Activated CD4-positive, alpha-beta T cell treated with anti-CD3 and anti-CD28 coated beads, Interleukin-2, Interleukin-6, amounts not matched to agents 100 ng/mL and 50 ng/mL, durations not matched to agents 16 hours and 8 hours (primary cell): ENCODE data around the gene SASS6.

Experiments used
- DNase-seq: peaks from one replicate; pipeline ENCODE4 v3.0.0-alpha.2; 2020

Gene SASS6, protein sequence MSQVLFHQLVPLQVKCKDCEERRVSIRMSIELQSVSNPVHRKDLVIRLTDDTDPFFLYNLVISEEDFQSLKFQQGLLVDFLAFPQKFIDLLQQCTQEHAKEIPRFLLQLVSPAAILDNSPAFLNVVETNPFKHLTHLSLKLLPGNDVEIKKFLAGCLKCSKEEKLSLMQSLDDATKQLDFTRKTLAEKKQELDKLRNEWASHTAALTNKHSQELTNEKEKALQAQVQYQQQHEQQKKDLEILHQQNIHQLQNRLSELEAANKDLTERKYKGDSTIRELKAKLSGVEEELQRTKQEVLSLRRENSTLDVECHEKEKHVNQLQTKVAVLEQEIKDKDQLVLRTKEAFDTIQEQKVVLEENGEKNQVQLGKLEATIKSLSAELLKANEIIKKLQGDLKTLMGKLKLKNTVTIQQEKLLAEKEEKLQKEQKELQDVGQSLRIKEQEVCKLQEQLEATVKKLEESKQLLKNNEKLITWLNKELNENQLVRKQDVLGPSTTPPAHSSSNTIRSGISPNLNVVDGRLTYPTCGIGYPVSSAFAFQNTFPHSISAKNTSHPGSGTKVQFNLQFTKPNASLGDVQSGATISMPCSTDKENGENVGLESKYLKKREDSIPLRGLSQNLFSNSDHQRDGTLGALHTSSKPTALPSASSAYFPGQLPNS

DNA sequence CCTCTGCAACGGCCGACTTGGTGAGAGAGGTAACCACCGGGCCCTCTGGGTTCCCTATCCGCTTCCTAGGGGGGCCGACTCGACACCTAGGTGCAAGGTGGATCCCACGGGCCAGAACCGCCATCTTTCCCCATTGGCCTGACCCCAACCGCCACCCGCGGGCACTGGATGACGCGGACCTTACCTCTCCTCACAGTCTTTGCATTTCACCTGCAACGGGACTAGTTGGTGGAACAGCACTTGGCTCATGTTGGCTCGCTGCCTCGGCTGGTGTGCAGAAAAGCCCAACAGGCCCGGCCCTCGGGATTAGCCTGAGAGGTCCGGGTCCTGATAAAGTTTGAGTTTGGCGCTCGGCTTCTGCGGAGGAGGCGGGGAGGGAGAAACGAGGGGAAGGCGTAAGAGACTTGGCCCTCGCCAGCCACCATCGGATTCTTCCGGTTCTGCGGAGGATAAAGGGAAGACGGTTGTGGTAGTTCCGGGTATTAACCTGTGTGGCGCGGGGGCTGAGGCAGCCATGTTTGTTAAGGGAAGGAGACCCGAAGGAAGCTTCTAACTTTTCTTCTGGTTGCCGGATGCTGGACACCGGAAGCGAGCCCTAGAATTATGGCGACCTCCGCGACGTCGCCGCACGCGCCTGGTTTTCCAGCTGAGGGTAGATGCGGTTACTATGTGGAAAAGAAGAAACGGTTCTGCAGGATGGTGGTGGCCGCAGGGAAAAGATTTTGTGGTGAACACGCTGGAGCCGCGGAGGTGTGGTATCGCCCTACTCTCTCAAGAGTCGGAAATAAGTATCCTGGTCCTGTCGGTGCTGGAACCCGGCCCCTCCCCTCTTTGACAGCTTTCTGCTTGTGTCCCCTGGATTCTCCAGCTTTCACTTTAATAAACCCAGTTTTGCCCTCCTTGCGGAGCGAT, at the start of gene SASS6, which contains the start of gene TRMT13:
TSS of gene SASS6 (minus strand) at position 365 of the 912 bp plus-strand sequence. CDS start at position 249, 116 bp downstream.
TSS of gene TRMT13 (plus strand) at position 598 of the 912 bp plus-strand sequence. CDS start at position 604, 6 bp downstream.
- DNase-seq, result peak; percentile 97

DNA sequence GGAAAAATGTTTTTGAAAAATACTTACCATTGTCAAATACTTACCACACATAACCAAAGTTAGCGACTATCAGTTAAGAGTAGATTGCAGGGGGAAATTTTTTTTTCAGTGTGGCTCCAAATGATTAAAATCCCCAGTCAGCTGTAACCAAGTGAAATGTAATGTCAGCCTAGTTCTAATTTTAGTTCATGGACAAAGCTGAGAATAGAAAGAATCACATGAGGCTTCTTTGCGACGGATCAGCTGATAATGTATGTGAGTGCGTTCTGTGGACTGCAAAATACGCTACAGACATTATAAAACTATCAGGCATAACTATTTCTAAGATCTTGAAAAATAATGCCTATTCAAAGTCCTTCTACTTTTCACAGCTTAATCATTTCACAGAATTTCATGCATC, 45.4 kb upstream of the SASS6 start, which contains the start of gene LRRC39:
TSS of gene LRRC39 (minus strand) at position 166 of the 400 bp plus-strand sequence. CDS start 9,740 bp downstream, outside the sequence.
- DNase-seq, result no peak

DNA sequence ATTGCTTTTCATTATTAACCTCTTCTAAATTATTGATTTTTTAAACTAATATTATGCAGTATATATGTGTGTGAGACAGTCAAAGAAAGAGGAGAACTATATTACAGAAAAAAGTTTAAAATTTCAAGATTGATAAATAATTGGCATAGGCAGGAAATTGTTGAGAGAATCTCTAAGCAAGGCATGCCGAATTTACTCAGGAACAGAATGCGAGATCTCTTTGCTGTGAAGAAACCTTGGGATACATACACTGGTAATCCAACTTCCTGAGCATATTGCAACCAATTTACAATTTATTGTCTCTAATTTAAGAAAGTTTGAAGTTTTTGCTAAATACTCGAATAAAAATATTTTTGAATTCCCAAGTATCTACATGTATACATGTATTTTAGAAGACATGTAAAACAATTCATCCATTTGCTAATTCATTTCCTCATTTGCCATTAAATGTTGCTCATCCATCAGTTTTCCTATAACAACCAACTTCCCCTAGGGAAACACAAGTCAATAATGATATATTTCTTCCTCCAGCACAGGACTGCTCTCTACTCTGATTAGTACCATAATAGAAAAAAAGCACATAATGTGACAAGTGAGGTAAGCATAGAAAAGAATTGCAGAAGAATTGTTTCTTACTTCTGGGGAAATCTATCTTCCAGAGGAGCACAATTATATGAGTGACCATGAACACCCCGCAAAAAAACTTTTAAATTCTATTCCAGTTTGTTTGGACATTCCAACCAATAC, 44.7 kb upstream of the SASS6 start:
- no peak for DNase-seq

DNA sequence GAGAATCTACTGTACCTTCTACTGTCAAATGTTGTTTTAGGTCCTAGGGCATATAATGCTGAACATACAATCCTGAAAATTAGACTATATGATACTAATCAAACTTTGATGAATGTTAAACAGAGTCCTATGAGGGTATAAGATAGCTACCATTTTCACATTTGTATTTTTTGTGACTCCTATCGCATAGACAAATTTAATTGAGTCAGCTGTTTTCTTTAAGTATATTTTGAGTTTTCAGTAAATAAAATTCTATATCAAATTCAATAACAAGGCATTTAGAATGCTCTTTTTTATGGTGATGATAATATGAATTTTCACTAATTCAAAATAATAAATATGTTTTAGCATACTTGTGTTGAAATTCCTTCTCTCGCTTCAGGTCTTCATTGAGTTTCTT, 35.3 kb upstream of the SASS6 start:
- DNase-seq, result no peak

DNA sequence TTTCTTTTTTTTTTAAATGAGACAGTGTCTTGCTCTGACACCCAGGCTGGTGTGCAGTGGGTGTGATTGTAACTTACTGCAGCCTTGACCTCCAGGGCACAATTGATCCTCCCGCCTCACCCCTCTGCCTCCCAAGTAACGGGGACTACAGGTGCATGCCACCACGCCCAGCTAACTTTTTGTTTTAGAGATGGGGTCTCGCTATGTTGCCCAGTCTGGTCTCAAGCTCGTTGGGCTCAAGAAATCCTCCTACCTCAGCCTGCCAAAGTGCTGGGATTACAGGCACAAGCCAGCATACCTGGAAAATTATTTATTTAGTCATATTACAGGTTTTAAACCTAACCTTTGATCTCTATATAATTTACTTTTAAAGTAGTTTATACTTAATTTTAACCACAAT, 32.0 kb upstream of the SASS6 start:
- DNase-seq, result no peak

DNA sequence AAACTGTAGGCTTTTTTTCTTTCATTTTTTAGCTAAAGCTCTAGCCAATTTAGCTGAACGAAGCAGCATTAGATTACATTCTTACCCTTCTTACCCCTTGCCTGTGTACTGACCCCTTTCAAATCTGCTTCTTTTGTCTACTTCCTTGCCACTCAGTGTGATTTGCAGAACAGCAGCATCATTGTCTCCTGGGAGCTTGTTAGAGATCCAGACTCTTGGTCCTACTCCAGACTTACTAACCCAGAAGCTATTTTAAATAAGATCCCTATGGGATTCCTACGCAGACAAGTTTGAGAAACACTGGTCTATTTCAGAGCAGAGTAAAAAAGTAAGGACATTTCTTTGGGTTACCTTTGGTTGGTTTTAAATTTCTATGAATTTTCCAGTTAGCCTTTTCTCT, 31.5 kb upstream of the SASS6 start:
- no peak for DNase-seq

DNA sequence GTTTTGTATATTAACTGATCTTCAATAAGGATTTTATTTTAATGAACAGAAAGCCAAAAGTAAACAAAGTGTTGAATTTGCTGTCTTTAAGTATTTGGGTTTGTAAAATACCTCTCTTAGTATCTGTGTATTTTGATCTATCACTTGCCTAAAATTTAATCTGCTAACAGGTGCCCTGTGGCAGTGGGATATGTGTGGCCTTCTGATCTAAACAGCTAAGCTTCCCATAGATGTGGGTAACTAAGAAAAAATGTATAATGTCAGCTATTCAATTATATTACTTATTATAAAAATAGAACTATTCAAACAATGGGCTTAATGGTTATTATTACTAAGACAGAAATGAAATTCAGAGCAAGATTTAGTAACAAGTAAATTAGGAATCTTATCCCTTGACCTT, 30.2 kb upstream of the SASS6 start:
- no peak for DNase-seq

DNA sequence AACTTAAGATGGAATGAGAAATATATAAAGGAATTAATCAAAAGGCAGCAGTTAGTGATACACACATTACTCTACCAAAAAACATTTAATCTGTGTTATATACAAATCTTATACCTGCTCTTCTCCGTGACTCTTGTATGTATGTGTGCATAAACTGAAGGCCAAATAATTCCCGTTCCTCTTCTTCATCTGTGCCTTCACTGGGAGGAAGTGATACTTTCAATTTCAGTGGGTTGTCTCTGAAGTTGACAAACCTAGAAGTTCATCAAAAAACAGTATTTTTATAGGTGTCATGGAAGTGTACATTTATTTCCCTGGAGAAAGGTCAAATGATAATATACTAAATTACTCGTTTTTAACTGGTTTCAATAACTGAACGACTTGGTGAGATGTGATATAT, 19.5 kb upstream of the SASS6 start:
- peak; percentile 4 for DNase-seq

DNA sequence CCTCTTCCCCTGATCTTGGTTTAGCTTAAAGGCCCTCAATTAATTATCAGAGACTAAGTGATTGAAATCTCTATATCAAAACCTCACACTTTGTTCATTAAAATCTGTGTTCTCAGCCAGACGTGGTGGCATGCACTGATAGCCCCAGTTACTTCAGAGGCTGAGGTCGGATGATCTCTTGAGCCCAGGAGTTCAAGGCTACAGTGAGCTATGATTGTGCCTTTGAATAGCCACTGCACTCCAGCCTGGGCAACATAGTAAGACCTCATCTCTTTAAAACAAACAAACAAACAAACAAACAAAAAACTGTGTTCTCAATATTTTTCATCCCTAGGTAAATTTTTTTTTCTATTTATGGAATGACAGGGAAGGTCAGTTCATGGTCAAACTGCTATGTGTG, 18.9 kb upstream of the SASS6 start:
- no peak for DNase-seq

DNA sequence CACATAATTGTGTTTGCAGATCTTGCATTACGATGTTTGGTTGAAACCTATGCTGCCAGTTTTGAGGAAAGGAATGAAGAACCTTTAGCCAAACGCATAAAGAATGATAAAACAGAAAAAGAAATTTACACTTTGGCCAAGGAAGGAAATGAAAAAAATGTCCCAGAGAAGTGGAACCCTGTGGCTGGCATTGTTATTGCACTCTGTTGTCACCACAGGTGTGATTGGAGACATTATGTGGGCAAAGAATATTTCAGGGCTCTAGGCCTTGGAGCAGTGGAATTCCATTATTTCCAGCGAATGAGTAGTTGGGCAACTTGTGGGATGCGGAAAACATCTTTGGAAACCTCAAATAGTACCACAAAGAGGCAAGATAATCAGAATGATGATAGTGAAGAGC, 15.1 kb upstream of the SASS6 start:
- DNase-seq, result no peak

DNA sequence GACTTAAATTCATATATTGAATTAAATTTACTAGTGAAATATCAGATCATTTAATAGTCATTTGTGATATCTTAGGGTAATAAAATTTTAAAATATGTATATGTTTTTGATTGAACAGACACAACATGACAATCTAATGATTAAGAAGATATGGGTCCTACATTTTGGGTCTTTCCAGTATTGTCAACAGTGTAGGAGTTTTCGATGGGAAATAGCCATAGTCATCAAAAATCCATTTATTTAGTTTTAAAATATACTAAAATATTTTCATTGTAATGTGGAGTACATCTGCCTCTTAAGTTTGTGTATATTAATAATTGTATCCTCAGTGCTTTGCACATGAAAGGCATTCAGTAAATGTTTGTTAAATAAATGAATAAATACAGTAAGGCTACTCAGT, 14.2 kb upstream of the SASS6 start:
- DNase-seq, result no peak

DNA sequence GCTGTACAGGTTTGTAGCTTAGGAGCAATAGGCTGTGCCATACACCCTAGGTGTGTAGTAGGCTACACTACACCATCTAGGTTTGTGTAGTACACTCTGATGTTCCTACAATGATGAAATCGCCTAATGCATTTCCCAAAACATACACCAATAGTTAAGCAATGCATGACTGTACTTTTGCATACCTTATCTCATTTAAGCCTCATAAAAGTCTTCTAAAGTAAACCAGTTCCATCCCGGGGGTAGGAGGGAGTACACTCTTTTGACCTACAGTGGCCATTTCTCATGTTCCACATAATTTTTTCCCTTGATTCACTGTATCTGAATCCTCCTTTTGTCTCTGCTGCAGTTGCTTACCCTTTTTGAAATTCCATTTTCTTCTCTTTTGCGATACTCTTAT, 12.4 kb upstream of the SASS6 start:
- no peak for DNase-seq

DNA sequence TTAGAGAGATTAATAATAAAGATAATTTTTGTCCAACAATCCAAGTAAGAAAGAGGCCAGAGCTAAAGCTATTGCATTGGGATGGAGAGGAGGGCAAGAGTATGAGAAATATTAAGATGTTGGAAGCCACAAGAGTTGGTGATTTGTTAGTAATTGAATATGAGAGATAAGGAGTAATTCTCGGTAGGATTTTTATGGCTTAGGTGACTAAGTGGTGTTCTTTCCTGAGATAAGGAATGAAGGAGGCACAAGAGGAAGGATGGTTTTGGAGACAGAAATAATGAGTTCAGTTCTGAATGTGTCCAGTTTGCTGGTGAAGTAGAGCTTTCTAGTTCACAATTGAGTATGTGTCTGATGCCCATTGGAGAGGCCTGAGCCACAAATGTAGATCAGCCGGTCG, 9.6 kb upstream of the SASS6 start:
- DNase-seq, result no peak

DNA sequence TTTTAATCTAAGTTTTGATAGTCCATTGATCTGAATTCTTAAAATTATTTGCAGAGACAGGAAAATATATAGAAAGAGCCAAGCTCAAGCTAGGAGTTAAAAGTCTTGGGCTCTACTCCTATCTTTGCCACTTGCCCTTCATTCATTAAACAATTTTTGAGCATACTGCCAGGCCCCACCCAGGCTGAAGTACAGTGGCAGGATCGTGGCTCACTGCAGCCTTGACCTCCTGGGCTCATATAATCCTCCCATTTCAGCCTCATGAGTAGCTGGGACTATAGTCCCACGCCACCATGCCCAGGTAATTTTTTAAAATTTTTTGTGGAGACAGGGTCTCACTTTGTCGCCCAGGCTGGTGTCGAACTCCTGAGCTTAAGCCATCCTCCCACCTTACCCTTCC, 8.5 kb upstream of the SASS6 start:
- no peak for DNase-seq

DNA sequence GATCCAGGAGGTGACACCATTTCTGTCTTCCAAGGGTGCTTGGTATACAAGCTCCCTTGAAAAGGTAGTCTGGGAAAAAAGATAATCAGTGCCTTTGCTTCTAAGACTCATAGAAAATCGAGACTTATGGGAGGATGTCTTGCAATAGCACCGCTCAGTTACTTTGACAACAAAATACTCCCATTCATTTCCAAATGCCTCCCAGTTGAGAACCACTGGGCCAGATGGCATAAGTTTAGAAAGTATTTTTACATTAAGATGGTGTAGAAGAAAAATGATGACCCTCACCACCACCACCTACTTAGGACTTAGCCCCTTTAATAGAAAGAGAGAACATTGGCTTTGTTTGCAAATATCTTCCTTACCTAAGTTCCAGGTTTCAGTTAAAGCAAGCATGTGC, 4.9 kb upstream of the SASS6 start:
- DNase-seq, result no peak

DNA sequence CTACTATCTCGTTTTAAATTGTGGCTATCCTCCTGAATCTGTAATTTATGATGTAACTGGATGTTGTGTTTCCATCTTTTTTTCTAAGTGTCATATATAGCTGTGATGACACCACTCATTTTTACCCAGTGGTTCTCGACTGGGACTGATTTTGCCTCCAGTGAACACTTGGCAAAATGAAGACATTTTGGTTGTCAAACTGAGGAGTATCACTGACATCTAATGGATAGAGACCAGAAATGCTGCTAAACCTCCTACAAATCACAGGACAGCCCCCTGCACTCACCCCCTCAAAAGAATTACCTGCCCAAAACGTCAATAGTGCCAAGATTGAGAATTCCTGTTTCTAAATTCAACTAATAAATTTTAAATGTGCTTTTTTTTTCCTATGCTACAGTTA, 2.1 kb upstream of the SASS6 start:
- no peak for DNase-seq

DNA sequence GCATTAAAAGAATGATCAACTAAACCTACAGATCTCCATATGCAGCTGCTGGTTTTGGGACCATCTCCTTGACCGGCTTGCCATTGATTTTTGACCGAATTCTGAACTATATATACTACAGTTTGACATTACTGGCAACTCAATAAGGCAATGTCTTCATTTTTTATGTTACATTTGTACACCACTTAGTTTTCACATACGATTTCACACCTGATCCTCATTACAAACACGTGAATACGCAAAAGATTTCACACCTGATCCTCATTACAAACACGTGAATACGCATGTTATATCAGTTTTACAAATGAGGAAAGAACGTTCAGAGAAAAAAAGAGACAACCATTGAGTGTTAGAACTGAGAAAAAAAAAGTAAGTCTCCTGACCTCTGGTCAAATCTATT, 1.1 kb downstream of the SASS6 start:
- no peak for DNase-seq

DNA sequence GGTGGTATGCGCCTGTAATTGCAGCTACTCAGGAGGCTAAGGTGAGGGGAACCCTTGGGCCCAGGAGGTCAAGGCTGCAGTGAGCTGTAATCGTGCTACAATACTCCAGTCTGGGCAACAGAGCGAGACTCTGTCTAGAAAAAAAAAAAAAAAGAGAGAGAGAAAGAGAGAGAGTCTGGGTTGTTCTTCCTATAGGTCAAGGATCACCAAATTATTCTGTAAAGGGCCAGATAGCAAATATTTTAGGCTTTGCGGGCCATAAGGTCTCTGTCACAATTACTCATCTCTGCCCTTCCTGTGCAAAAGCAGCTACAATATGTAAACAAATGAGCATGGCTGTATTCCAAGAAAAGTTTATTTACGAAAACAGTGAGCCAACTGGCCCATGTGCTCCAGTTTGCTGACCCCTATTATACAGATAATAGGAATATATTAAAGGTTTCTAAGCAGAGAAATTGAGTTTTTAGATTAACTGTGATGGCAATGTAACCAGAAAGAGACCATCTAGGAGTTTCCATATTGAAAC, 2.1 kb downstream of the SASS6 start:
- DNase-seq, result peak; percentile 9

DNA sequence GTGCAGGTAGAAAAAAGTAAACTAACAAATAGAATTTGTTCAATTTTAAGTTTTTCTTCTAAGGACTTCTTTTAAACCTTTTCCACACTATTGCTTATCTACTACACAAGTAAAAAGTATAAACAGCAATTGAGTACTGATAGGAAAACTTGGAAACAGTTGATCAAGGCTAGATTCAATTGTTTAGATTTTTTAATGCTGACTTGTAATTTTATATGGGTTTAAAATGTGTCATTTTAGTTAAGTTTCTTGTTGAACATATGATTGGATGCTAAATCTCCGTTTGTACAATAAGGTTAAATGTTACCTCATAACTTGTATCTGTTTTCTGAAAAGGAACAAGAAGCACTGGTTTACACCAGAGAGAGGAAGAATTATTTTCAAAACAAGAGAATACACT, 5.5 kb downstream of the SASS6 start:
- no peak for DNase-seq

DNA sequence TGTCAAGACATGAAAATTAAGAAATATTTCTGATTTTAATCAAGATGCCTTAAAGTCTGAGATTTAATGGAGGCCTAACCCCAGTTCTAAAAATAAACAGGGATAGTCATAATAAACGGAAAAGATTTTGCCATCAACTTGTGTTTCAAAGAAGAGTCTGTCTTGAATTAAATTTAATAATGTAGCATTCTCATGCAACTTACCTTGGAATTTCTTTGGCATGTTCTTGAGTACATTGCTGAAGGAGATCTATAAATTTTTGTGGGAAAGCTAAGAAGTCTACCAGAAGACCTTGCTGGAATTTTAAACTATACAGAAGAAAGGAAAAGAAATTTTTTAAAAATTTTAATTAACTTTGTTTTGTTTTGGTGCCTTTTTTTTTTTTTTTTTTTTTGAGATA, 10.6 kb downstream of the SASS6 start:
- DNase-seq, result no peak

DNA sequence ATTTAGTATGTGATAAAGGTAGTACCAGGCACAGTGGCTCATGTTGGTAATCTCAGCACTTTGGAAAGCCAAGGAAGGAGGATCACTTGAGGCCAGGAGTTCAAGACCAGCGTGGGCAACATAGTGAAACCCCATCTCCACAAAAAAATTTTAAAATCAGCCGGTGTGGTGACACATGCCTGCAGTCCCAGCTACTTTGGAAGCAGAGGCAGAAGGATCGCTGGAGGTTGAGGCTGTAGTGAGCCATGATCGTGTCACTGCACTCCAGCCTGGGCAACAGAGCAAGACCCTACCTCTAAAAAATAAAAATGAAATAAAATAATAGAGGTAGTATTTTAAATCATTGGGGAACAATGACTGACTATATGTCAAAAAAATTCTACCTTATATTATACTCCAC, 17.2 kb downstream of the SASS6 start:
- no peak for DNase-seq

DNA sequence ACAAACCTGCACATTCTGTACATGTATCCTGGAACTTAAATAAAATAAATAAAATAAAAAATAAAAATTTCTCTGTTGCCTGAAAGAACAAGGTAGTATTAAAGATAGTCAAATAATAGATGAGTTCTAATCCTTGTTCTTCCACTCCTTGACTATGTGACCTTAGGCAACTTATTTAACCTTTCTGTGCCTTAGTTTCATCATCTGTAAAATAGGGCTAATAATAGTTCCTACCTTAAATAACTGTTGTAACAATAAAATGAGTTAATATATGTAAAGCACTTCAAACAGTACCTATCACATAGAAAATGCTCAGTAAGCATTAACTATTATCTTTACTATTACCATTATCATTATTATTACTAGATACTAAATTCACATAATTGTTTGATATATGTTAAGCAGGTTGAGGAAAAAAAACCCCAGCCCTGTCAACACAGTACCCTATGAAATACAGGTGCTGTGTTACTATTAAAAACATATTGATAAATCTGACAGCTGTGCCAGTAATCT, 23.1 kb downstream of the SASS6 start:
- no peak for DNase-seq
